H1 (cell line): ENCODE results near the gene PRR36.

ENCODE experiments used
- ATF3 ChIP-seq: IDR thresholded peaks from 2 replicates; pipeline ENCODE4 v1.6.1; 2011; ENCODE audit warnings: low read depth, mild to moderate bottlenecking, low read length; ENCODE audit not compliant: insufficient read depth
- CTCF ChIP-seq, 3 experiments: IDR thresholded peaks; 1 replicate in 2 of 3; 2 replicates in 1 of 3; pipeline versions ENCODE4 v1.5.1 to v1.6.1; 2011; ENCODE audit warnings: low read length in 3 of 3, mild to moderate bottlenecking in 3 of 3, inconsistent platforms in 2 of 3, low read depth in 1 of 3, moderate library complexity in 1 of 3; ENCODE audit not compliant: insufficient read depth in 1 of 3; ENCODE audit errors: control extremely low read depth in 1 of 3
- MAX ChIP-seq: IDR thresholded peaks from 2 replicates; pipeline ENCODE4 v1.6.1; 2012; ENCODE audit warnings: inconsistent platforms

- no peak for TF ChIP-seq CTCF (IDR thresholded peaks at IDR 0.05; ENCODE audit: control extremely low read depth in 1 of 3, insufficient read depth in 1 of 3, low read depth in 1 of 3, low read length in 3 of 3)
- TF ChIP-seq MAX = no peak
- no peak for TF ChIP-seq ATF3
Measured at GRCh38 chr19:7888826-7889217, 14.6 kb upstream of the PRR36 start.
